Aorta (tissue), 5 donors: ENCODE data around the gene CCDC33. TPM values are rescaled to one million over a fixed set of nuclear protein-coding genes. Genes with fewer than 3 reads are reported as not detected.

Source experiments
- ATAC-seq: fragments of 200-7000 bp; cut with Tn5 transposase; one replicate; pipeline ENCODE4 v1.9.1; 2022; ENCODE audit warnings: moderate library complexity; ENCODE audit not compliant: low FRiP score
- DNase-seq, 2 donors: peaks; one replicate each; pipeline ENCODE4 v3.0.0-alpha.2; 2020
- H3K27ac ChIP-seq, 2 donors: one replicate each; pipeline ENCODE4 v1.5.1; 2013; ENCODE audit warnings: low read length in 2 of 2, mild to moderate bottlenecking in 2 of 2, moderate library complexity in 2 of 2, control low read depth in 1 of 2, inconsistent platforms in 1 of 2, low read depth in 1 of 2
- H3K27me3 ChIP-seq, 2 donors: one replicate each; pipeline ENCODE4 v1.6.1; 2013; ENCODE audit warnings: control low read depth in 1 of 2, low read length in 1 of 2, mild to moderate bottlenecking in 1 of 2, moderate library complexity in 1 of 2; ENCODE audit not compliant: insufficient read depth in 2 of 2, control insufficient read depth in 1 of 2
- H3K36me3 ChIP-seq, 2 donors: one replicate each; pipeline ENCODE4 v1.6.1; 2013; ENCODE audit warnings: control low read depth in 1 of 2, low read length in 1 of 2, mild to moderate bottlenecking in 1 of 2; ENCODE audit not compliant: insufficient read depth in 2 of 2, control insufficient read depth in 1 of 2
- H3K4me1 ChIP-seq, 2 donors: one replicate each; pipeline ENCODE4 v1.6.1; 2013; ENCODE audit warnings: low read length in 2 of 2, control low read depth in 1 of 2, mild to moderate bottlenecking in 1 of 2, moderate library complexity in 1 of 2; ENCODE audit not compliant: insufficient read depth in 2 of 2, control insufficient read depth in 1 of 2
- H3K4me3 ChIP-seq, 2 donors: one replicate each; pipeline ENCODE4 v1.5.1; 2013; ENCODE audit warnings: low read length in 2 of 2, control low read depth in 1 of 2, mild to moderate bottlenecking in 1 of 2
- H3K9me3 ChIP-seq: one replicate; pipeline ENCODE4 v1.6.1; 2013; ENCODE audit warnings: mild to moderate bottlenecking, low read length; ENCODE audit not compliant: control insufficient read depth
- WGBS, 2 donors: extraction: QIAGEN DNeasy Blood & Tissue Kit; methylation state at CpG; one replicate each; pipeline ENCODE4 v1.1.7; 2013; 5-methylcytosine and 5-hydroxymethylcytosine counted together
- intact Hi-C, 2 donors: fragments of 100-400 bp; cut with DNase I; formaldehyde crosslinking; loops; one replicate each; pipeline versions ENCODE4 v1.14.2 to v1.15.0; 2022
- polyA plus RNA-seq, 2 donors: library from polyadenylated mRNA; stranded (reverse); fragments of 200-250 nt; gene quantifications; one replicate each; pipeline ENCODE4 v1.2.3, GENCODE V29; 2013
- total RNA-seq, 2 donors: library from RNA; stranded (reverse); fragmentation: NEBNext Ultra II Directional; extraction: Animal tissue kit (Norgen Biotek cat#: 25700); gene quantifications; one replicate each; pipeline ENCODE4 v1.2.1, GENCODE V29; 2021
- donor health status: healthy with polysubstance abuse.
- donor health status: Bipolar disorder and iron deficiency.
- donor health status: DM: no; HTN: no; CAD: no.
- donor health status: DM: no; HTN: no; CAD: no.
- donor health status: DM: yes; HTN: yes; CAD: no.

CCDC33 gene
- total and polyA plus RNA-seq, 4 donors = not detected

GRCh38 chr15:74206801-74207281 is 29.3 kb upstream of the CCDC33 start:
- Histone ChIP-seq H3K4me3 (no peak overlapping the region), H3K4me1 (no peaks in the 10 kb centered on the region), H3K9me3 (no peaks in the 10 kb centered on the region), H3K27ac (no peak overlapping the region), H3K36me3 (no peaks in the 10 kb centered on the region), H3K27me3 (no peaks in the 10 kb centered on the region)
- 7 to 13% methylated on average over 6 of the region's 6 CpGs for WGBS, 2 donors
- DNase-seq (no peak), ATAC-seq (no peak)
- intact Hi-C loops = loop anchor here in 1 of 2 donors (5.0 kb wide), 1 partner anchor 35 kb away; the partner anchor contains the start of gene ISLR

GRCh38 chr15:74207652-74208440 is 28.3 kb upstream of the CCDC33 start:
- no peaks in the 10 kb centered on the region for H3K4me1 ChIP-seq
- no peak overlapping the region for H3K27ac ChIP-seq
- intact Hi-C loops = loop anchor here in 1 of 2 donors (5.0 kb wide), 1 partner anchor 36 kb away; the partner anchor contains the start of gene ISLR
- H3K36me3 ChIP-seq = no peaks in the 10 kb centered on the region
- no peaks in the 10 kb centered on the region for H3K9me3 ChIP-seq
- H3K4me3 ChIP-seq = no peak overlapping the region
- ATAC-seq (no peak), DNase-seq (no peak)
- H3K27me3 ChIP-seq = no peaks in the 10 kb centered on the region
- 72 to 87% methylated on average over 16 of the region's 16 CpGs for WGBS, 2 donors

- no peaks in the 10 kb centered on the region for H3K36me3 ChIP-seq
- DNase-seq (no peak), ATAC-seq (no peak)
- H3K9me3 ChIP-seq = no peaks in the 10 kb centered on the region
- no peaks in the 10 kb centered on the region for H3K27me3 ChIP-seq
- intact Hi-C loops = loop anchor here in 1 of 2 donors (5.0 kb wide), 1 partner anchor 36 kb away; the partner anchor contains the start of gene ISLR
- 97 to 100% methylated on average over 6 of the region's 6 CpGs for WGBS, 2 donors
- no peak overlapping the region for H3K27ac ChIP-seq
- H3K4me1 ChIP-seq = no peaks in the 10 kb centered on the region
- H3K4me3 ChIP-seq = no peak overlapping the region
These were observed 27.6 kb upstream of the CCDC33 start for GRCh38 chr15:74208496-74208895.

GRCh38 chr15:74208901-74209559 is 27.1 kb upstream of the CCDC33 start:
- Histone ChIP-seq H3K36me3 (no peaks in the 10 kb centered on the region), H3K9me3 (no peaks in the 10 kb centered on the region), H3K4me1 (no peaks in the 10 kb centered on the region), H3K27ac (no peak overlapping the region), H3K27me3 (no peaks in the 10 kb centered on the region), H3K4me3 (no peak overlapping the region)
- WGBS, 2 donors = 72 to 77% methylated on average over 11 of the region's 11 CpGs
- intact Hi-C loops = loop anchor here in 1 of 2 donors (5.0 kb wide), 1 partner anchor 37 kb away; the partner anchor contains the start of gene ISLR
- no peak for ATAC-seq
- DNase-seq = no peak

- intact Hi-C loops = loop anchor here in 1 of 2 donors (5.0 kb wide), 1 partner anchor 37 kb away; the partner anchor contains the start of gene ISLR
- Histone ChIP-seq H3K27ac (no peak overlapping the region), H3K9me3 (no peaks in the 10 kb centered on the region), H3K36me3 (no peaks in the 10 kb centered on the region), H3K4me1 (no peaks in the 10 kb centered on the region), H3K4me3 (no peak overlapping the region), H3K27me3 (no peaks in the 10 kb centered on the region)
- DNase-seq (no peak), ATAC-seq (no peak)
- WGBS, 2 donors = 70 to 75% methylated on average over 5 of the region's 5 CpGs
These were observed 26.6 kb upstream of the CCDC33 start for GRCh38 chr15:74209560-74209958.

- Histone ChIP-seq H3K4me3 (no peak overlapping the region), H3K27me3 (no peaks in the 10 kb centered on the region), H3K9me3 (no peaks in the 10 kb centered on the region), H3K4me1 (no peaks in the 10 kb centered on the region), H3K27ac (peak overlapping the region in 1 of 2 donors; percentile 7), H3K36me3 (no peaks in the 10 kb centered on the region)
- 1 to 6% methylated on average over 4 of the region's 4 CpGs for WGBS, 2 donors
- intact Hi-C loops = loop anchor here in 1 of 2 donors (5.0 kb wide), 1 partner anchor 38 kb away; the partner anchor contains the start of gene ISLR
- no peak for DNase-seq
- peak; percentile 33 for ATAC-seq
These were observed 26.0 kb upstream of the CCDC33 start for GRCh38 chr15:74209997-74210671.

GRCh38 chr15:74210729-74211128 is 25.4 kb upstream of the CCDC33 start:
- Histone ChIP-seq H3K9me3 (no peaks in the 10 kb centered on the region), H3K4me3 (no peak overlapping the region), H3K27ac (peak overlapping the region in 1 of 2 donors; percentile 7), H3K27me3 (no peaks in the 10 kb centered on the region), H3K36me3 (no peaks in the 10 kb centered on the region), H3K4me1 (no peaks in the 10 kb centered on the region)
- no peak for ATAC-seq
- intact Hi-C loops = no loop called here
- no peak for DNase-seq

GRCh38 chr15:74211656-74212055 is 24.5 kb upstream of the CCDC33 start:
- Histone ChIP-seq H3K36me3 (no peaks in the 10 kb centered on the region), H3K4me3 (no peak overlapping the region), H3K4me1 (no peaks in the 10 kb centered on the region), H3K27ac (no peak overlapping the region), H3K27me3 (no peaks in the 10 kb centered on the region), H3K9me3 (no peaks in the 10 kb centered on the region)
- 100% methylated on average over 1 of the region's 1 CpG for WGBS, 2 donors
- intact Hi-C loops = no loop called here
- no peak for DNase-seq
- ATAC-seq = no peak
